Karpas-422 (cell line): Measurements from ENCODE around the gene PODN. TPM values are rescaled to one million over a fixed set of nuclear protein-coding genes. Genes with fewer than 3 reads are reported as not detected.

Source experiments
- DNase-seq: peaks from one replicate; pipeline ENCODE4 v3.0.0-alpha.2; 2015
- H2AFZ ChIP-seq: fragments of 200-600 bp; sonication (generic); 2 replicates; pipeline ENCODE4 v1.6.1; 2014; ENCODE audit warnings: antibody characterized with exemption, low read length, mixed read lengths
- H3K27ac ChIP-seq: fragments of 200-600 bp; sonication (generic); 2 replicates; pipeline ENCODE4 v1.5.1; 2014; ENCODE audit warnings: mild to moderate bottlenecking, low read length, moderate library complexity
- H3K27me3 ChIP-seq: fragments of 200-600 bp; sonication (generic); 2 replicates; pipeline ENCODE4 v1.6.1; 2014; ENCODE audit warnings: low read length, mixed read lengths
- H3K36me3 ChIP-seq: fragments of 200-600 bp; sonication (generic); 2 replicates; pipeline ENCODE4 v1.6.1; 2014; ENCODE audit warnings: low read length, mixed read lengths; ENCODE audit not compliant: insufficient read depth
- H3K4me1 ChIP-seq: fragments of 200-600 bp; sonication (generic); 2 replicates; pipeline ENCODE4 v1.6.1; 2014; ENCODE audit warnings: mild to moderate bottlenecking, low read length, mixed read lengths
- H3K4me2 ChIP-seq: fragments of 200-600 bp; sonication (generic); 2 replicates; pipeline ENCODE4 v1.6.1; 2014; ENCODE audit warnings: low read length, low read depth, mild to moderate bottlenecking; ENCODE audit not compliant: poor library complexity, severe bottlenecking
- H3K4me3 ChIP-seq: fragments of 200-600 bp; sonication (generic); 2 replicates; pipeline ENCODE4 v1.5.1; 2014; ENCODE audit warnings: mild to moderate bottlenecking, antibody characterized with exemption, low read length, mixed read lengths
- H3K79me2 ChIP-seq: fragments of 200-600 bp; sonication (generic); 2 replicates; pipeline ENCODE4 v1.6.1; 2014; ENCODE audit warnings: mild to moderate bottlenecking, low read length, mixed read lengths
- H3K9ac ChIP-seq: fragments of 200-600 bp; sonication (generic); 2 replicates; pipeline ENCODE4 v1.6.0; 2014; ENCODE audit warnings: low read length
- H3K9me2 ChIP-seq: fragments of 200-600 bp; sonication (generic), shearing (Covaris generic); replicated peaks from 2 replicates; pipeline ENCODE4 v1.6.0; 2014; ENCODE audit warnings: mild to moderate bottlenecking, low read length, moderate library complexity; ENCODE audit not compliant: insufficient read depth
- H3K9me3 ChIP-seq: fragments of 300-700, 200-600 bp; sonication (generic); 2 replicates; pipeline ENCODE4 v1.6.1; 2014; ENCODE audit warnings: low read length, mixed read lengths
- H4K20me1 ChIP-seq: fragments of 200-600 bp; sonication (generic); 2 replicates; pipeline ENCODE4 v1.6.1; 2014; ENCODE audit warnings: mild to moderate bottlenecking, antibody characterized with exemption, low read length, low read depth; ENCODE audit not compliant: insufficient read depth
- total RNA-seq: library from RNA; depleted of rRNA; stranded (reverse); fragments of >200 nt; shearing (Covaris generic); gene quantifications from 2 replicates; pipeline ENCODE4 v1.2.3, GENCODE V29; 2014; ENCODE audit warnings: low replicate concordance

Gene PODN
- total RNA-seq, 1 experiment from 2014 or later: not detected

DNA sequence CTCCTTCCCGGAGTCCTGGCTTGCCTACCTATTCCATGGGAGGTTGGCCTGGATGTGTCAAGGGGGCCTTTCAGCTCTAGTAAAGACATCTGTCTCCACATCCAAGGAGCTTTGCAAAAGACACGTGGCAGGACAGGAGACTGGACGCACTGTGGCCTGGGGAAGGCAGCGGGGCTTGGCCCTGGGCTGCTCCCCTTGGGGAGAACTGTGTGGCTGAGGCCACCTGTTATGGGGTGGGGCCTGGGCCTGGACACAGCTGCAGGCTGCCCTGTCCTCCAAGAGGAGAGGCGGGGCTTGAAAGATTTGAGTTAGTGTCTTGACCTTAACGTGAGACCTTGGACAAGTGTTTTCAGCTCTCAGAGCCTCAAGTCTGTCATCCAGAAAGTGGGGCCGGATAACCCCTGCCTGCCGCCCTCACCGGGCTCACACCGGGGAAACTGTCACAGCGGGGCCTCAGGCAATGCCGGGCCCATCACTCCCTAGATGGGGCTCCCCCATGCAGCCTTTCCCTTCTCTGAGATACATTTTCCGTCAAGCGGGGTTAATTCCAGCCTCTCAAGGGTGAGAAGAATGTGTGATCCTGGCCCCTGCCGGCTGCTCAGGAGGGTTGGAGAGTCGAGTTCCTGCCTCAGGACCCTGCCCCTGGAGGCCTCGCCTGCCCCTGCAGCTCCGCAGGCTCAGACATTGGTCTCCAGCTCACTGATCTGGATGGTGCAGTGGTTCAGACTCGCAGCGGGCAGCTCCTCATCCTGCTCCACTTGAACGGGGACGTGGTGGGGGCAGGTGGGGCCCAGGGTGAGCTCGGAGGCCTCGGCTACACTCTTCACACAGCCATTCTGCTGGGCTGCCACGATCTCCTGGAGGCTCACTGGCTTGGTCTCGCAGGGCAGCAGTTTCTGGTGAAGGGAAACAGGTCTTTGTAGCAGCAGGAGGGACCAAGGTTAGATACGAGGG lies 25.6 kb downstream of the PODN start:
- no peaks in the 10 kb centered on the region for H3K4me1 ChIP-seq
- no peaks in the 10 kb centered on the region for H3K9me3 ChIP-seq
- H3K27me3 ChIP-seq: no peaks in the 10 kb centered on the region
- no peaks in the 10 kb centered on the region for H3K9me2 ChIP-seq
- no peak for DNase-seq
- H3K4me2 ChIP-seq: no peak overlapping the region
- H2AFZ ChIP-seq: no peak overlapping the region
- no peak overlapping the region for H3K9ac ChIP-seq
- no peaks in the 10 kb centered on the region for H3K79me2 ChIP-seq
- H4K20me1 ChIP-seq: no peaks in the 10 kb centered on the region
- H3K4me3 ChIP-seq: no peak overlapping the region
- H3K36me3 ChIP-seq: no peaks in the 10 kb centered on the region
- H3K27ac ChIP-seq: no peak overlapping the region

DNA sequence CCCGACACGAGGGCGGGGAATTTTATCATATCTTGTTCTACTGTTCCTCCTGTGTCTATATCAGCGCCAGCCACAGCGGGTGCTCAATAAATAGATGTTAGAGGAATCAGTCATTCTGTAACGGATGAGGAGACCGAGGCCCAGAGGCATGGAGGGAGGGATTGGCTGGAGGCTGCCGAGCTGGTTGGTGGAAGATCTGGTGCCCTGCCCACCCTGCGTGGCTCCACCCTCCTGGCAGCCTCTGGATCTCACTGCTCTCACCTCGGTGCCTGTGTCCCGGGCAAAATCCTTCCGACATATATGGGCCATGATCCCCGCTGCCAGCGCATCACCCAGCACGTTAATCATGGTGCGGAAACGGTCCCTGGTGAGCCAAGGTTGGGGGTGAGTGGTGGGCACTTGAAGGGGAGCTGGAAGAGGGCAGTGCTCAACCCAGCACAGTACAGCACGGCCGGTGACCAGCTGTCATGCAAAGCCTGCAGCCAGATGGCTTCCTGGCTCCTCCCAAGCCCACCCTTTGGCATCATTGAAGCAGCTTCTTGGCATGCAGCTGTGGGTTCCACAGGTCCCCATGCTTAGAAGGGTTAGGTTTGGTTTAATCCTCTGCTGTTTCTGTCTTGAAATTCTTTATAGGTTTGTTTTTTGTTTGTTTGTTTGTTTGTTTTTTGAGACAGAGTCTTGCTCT lies 26.7 kb downstream of the PODN start:
- no peaks in the 10 kb centered on the region for H4K20me1 ChIP-seq
- no peak overlapping the region for H2AFZ ChIP-seq
- no peak overlapping the region for H3K4me2 ChIP-seq
- H3K9me2 ChIP-seq: no peaks in the 10 kb centered on the region
- no peaks in the 10 kb centered on the region for H3K27me3 ChIP-seq
- no peak for DNase-seq
- H3K9me3 ChIP-seq: no peaks in the 10 kb centered on the region
- H3K36me3 ChIP-seq: no peaks in the 10 kb centered on the region
- H3K9ac ChIP-seq: no peak overlapping the region
- H3K79me2 ChIP-seq: no peaks in the 10 kb centered on the region
- no peak overlapping the region for H3K27ac ChIP-seq
- no peaks in the 10 kb centered on the region for H3K4me1 ChIP-seq
- H3K4me3 ChIP-seq: no peak overlapping the region

- Histone ChIP-seq H3K27ac (no peak overlapping the region), H3K79me2 (no peaks in the 10 kb centered on the region), H3K4me2 (no peak overlapping the region), H4K20me1 (no peaks in the 10 kb centered on the region), H2AFZ (no peak overlapping the region), H3K36me3 (no peaks in the 10 kb centered on the region), H3K27me3 (no peaks in the 10 kb centered on the region), H3K9me2 (no peaks in the 10 kb centered on the region), H3K9ac (no peak overlapping the region), H3K4me1 (no peaks in the 10 kb centered on the region), H3K9me3 (no peaks in the 10 kb centered on the region), H3K4me3 (no peak overlapping the region)
- no peak for DNase-seq
Observed at GRCh38 chr1:53089478-53090226, 27.6 kb downstream of the PODN start.

- Histone ChIP-seq H3K79me2 (no peaks in the 10 kb centered on the region), H3K4me3 (no peak overlapping the region), H3K9me3 (no peaks in the 10 kb centered on the region; the same call in 1 of the 2 replicates), H3K9me2 (no peaks in the 10 kb centered on the region), H3K4me2 (no peak overlapping the region), H4K20me1 (no peaks in the 10 kb centered on the region), H3K27ac (no peak overlapping the region), H2AFZ (no peak overlapping the region), H3K36me3 (no peaks in the 10 kb centered on the region), H3K9ac (no peak overlapping the region), H3K4me1 (no peaks in the 10 kb centered on the region), H3K27me3 (no peaks in the 10 kb centered on the region)
- DNase-seq: no peak
Observed at GRCh38 chr1:53090227-53091147, 28.5 kb downstream of the PODN start.

DNA sequence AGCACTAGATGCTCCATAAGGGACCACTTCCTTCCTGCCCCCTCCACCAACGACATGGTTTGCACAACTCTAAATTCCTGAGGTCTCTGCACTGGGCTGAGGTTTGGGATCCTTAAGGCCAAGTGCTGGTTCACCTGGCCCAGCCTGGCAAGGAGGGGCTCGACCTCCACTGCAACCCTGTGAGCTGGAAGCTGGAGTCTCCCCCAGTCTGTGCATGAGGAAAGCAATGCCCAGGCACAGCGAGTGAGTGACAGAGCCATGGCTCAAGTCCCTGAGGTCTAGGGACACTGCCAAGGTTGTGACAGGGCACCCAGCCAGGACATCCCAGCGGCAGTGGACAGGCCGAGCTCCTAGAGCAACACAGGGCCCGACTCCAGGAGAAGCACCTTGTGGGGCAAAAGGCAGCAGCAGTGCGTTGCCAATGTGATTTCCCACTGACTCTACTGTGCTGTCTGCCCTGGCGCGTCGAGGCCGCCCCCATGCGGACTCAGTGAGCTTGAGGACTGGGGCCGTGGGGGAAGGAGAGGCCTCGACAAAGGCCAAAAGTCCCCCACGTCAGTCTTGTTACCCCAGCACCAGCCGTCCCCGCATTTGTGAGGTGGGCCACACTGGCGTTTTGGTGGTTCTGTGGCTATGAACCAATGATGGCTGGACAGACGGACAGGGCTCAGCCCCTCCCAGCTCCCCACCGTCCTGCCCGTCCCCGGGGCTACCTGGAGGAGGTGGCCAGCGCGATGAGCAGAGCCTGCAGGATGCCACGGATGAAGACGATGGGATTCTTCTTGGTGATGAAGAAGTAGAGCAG lies 30.0 kb downstream of the PODN start:
- DNase-seq: no peak
- H3K36me3 ChIP-seq: no peaks in the 10 kb centered on the region
- H3K9ac ChIP-seq: no peak overlapping the region
- no peak overlapping the region for H3K27ac ChIP-seq
- H3K4me2 ChIP-seq: no peak overlapping the region
- no peaks in the 10 kb centered on the region for H3K79me2 ChIP-seq
- no peaks in the 10 kb centered on the region for H3K9me2 ChIP-seq
- no peaks in the 10 kb centered on the region; the same call in 1 of the 2 replicates for H3K9me3 ChIP-seq
- H3K27me3 ChIP-seq: no peaks in the 10 kb centered on the region
- H3K4me3 ChIP-seq: no peak overlapping the region
- H2AFZ ChIP-seq: no peak overlapping the region
- no peaks in the 10 kb centered on the region for H3K4me1 ChIP-seq
- H4K20me1 ChIP-seq: no peaks in the 10 kb centered on the region

- Histone ChIP-seq H3K36me3 (no peaks in the 10 kb centered on the region), H3K9me3 (no peaks in the 10 kb centered on the region; the same call in 1 of the 2 replicates), H2AFZ (no peak overlapping the region), H3K4me3 (no peak overlapping the region), H3K9ac (no peak overlapping the region), H4K20me1 (no peaks in the 10 kb centered on the region), H3K9me2 (no peaks in the 10 kb centered on the region), H3K4me2 (no peak overlapping the region), H3K4me1 (no peaks in the 10 kb centered on the region), H3K79me2 (no peaks in the 10 kb centered on the region), H3K27me3 (no peaks in the 10 kb centered on the region), H3K27ac (no peak overlapping the region)
- no peak for DNase-seq
Observed at GRCh38 chr1:53092659-53093450, 30.8 kb downstream of the PODN start.

DNA sequence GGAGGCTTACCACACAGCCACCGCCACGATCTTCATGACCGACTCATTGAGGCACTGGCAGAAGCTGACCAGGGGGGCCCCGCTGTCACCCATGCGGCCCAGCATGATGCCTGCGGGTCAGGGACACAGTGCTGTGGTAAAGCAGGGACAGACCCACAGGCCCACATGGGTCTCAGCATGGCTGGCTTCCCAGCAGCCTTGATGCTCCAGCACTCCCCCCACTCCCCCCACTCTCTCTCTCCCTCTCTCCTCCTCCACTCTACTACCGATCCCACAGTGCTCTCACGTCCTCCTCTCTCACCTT lies 31.4 kb downstream of the PODN start:
- Histone ChIP-seq H2AFZ (no peak overlapping the region), H3K4me3 (no peak overlapping the region), H3K9ac (no peak overlapping the region), H3K9me2 (no peaks in the 10 kb centered on the region), H4K20me1 (no peaks in the 10 kb centered on the region), H3K36me3 (no peaks in the 10 kb centered on the region), H3K27ac (no peak overlapping the region), H3K79me2 (no peaks in the 10 kb centered on the region), H3K9me3 (peaks cover 3% of the 10 kb centered on the region; the same call in 1 of the 2 replicates), H3K4me1 (no peaks in the 10 kb centered on the region), H3K4me2 (no peak overlapping the region), H3K27me3 (no peaks in the 10 kb centered on the region)
- DNase-seq: no peak
